Muscle of leg (tissue), 11 donors: Measurements from ENCODE around the gene DGKI. TPM values are rescaled to one million over a fixed set of nuclear protein-coding genes. Genes with fewer than 3 reads are reported as not detected.

ENCODE experiments used
- DNase-seq: peaks from one replicate; pipeline ENCODE4 v3.0.0; 2013
- H3K27ac ChIP-seq: one replicate; pipeline ENCODE4 v1.5.1; 2013; ENCODE audit warnings: mild to moderate bottlenecking, low read length, control low read depth
- H3K27me3 ChIP-seq: one replicate; pipeline ENCODE4 v1.6.1; 2013; ENCODE audit warnings: low read length; ENCODE audit not compliant: control insufficient read depth, insufficient read depth
- H3K36me3 ChIP-seq: one replicate; pipeline ENCODE4 v1.6.1; 2013; ENCODE audit warnings: low read length; ENCODE audit not compliant: control insufficient read depth, insufficient read depth
- H3K4me1 ChIP-seq: one replicate; pipeline ENCODE4 v1.6.1; 2013; ENCODE audit warnings: low read length; ENCODE audit not compliant: control insufficient read depth, insufficient read depth
- H3K4me3 ChIP-seq: one replicate; pipeline ENCODE4 v1.5.1; 2013; ENCODE audit warnings: low read length, control low read depth
- H3K9me3 ChIP-seq: replicated peaks from 2 replicates; pipeline ENCODE4 v1.6.1; 2013; ENCODE audit warnings: low read depth, low read length; ENCODE audit not compliant: control insufficient read depth
- WGBS: methylation state at CpG from one replicate; pipeline ENCODE4 v1.1.5; 2013; ENCODE audit warnings: missing lambda C conversion rate; ENCODE audit not compliant: insufficient coverage; 5-methylcytosine and 5-hydroxymethylcytosine counted together
- polyA plus RNA-seq, 8 donors: library from polyadenylated mRNA; unstranded; fragments of 120-200 nt; gene quantifications; one replicate each; pipeline versions ENCODE4 v1.2.1 to v1.2.3, GENCODE V29; 2013; ENCODE audit warnings: inconsistent platforms in 1 of 8, low replicate concordance in 1 of 8; ENCODE audit not compliant: insufficient read length in 8 of 8, insufficient read depth in 1 of 8
- total RNA-seq: library from RNA; stranded (reverse); fragments of 120-200 nt; gene quantifications from one replicate; pipeline ENCODE4 v1.2.4, GENCODE V29; 2013

DGKI gene
- total and polyA plus RNA-seq, 9 donors: 0.52 to 1.4 (median 0.70) TPM

DNA sequence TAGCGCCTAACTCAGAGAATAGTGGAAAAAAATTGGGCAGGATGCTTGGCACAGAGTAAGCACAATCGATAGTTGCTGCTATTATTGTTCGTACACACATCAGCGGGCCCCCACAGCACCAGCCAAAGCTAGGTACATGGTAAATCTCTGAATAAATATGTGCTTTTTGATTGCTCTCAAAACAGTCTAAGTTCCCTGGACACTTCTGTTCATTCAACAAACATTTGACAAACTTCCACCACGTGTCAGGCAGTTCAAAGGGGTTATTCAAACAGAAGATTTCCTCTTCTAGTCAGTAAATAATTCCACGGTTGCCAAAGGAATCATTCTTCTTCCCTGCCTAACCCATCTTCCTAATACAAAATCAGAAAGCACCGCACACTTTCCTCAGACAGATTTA is 150.8 kb downstream of the DGKI start:
- no peak for DNase-seq
- WGBS: 79% methylated on average over 4 of the region's 7 CpGs
- Histone ChIP-seq H3K36me3 (no peaks in the 10 kb centered on the region), H3K9me3 (no peaks in the 10 kb centered on the region), H3K4me1 (no peaks in the 10 kb centered on the region), H3K27me3 (no peaks in the 10 kb centered on the region), H3K27ac (no peak overlapping the region), H3K4me3 (no peak overlapping the region)

DNA sequence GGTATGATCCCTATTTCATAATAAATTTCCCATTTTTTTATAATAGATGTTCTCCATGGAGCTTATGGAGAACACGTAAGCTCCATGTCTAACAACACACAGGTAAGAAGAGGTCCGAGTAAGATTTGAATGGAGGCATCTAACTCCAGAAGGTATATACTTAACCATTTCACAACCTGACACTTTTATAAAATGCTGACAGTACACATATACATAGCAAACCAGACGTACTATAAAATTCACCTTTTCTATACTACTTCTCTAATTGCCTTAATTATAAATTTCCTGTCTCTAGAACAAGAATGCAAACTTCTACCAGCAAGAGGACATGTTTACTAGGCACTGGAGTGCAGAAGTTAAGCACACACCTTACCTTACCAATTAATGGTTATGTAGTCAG is 151.3 kb downstream of the DGKI start:
- Histone ChIP-seq H3K9me3 (no peaks in the 10 kb centered on the region), H3K4me1 (no peaks in the 10 kb centered on the region), H3K36me3 (no peaks in the 10 kb centered on the region), H3K4me3 (no peak overlapping the region), H3K27me3 (no peaks in the 10 kb centered on the region), H3K27ac (no peak overlapping the region)
- DNase-seq: no peak
- no CpG with 5 or more reads among the region's 3 CpGs for WGBS

DNA sequence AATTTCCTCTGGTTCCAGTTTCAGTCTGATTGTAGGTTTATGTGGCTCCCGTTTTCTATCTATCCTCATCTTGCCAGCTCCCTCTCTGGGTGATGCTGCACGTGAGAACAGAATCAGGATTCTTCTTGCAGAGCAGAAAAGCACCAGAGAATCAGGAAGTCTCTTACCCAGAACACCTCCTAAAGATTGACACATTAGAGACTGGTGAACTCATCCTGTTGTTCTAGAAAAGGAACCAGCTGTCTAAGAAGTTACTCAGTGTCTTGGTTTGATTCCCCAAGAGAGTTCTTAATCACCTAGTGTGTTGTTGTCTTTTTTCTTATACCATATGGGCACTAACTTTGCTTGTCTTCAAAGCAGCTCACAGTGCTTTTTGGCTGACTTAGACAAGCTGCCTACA is 152.4 kb downstream of the DGKI start:
- WGBS: no CpG with 5 or more reads among the region's 2 CpGs
- H3K9me3 ChIP-seq: no peaks in the 10 kb centered on the region
- no peaks in the 10 kb centered on the region for H3K4me1 ChIP-seq
- no peaks in the 10 kb centered on the region for H3K27me3 ChIP-seq
- H3K4me3 ChIP-seq: no peak overlapping the region
- no peak overlapping the region for H3K27ac ChIP-seq
- no peaks in the 10 kb centered on the region for H3K36me3 ChIP-seq
- no peak for DNase-seq

DNA sequence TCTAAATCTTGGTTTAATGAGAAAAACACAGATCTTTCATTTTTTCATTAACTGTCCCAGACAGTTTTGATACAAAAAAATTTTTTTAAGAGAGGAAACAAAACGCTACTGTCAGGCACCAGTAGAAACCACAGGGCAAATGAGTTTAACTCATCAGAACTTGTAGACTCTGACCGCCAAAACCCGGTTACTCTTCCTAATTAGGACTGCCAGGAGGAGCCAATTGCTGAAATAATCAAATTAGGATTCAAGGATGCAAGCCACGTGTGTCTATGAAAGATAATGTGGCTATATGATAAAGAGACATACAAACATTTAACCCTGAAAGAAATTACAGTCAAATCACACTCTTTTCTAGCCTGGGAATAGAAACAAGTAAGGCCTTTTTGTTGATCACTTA is 154.4 kb downstream of the DGKI start:
- DNase-seq: no peak
- 73% methylated on average over 2 of the region's 4 CpGs for WGBS
- no peaks in the 10 kb centered on the region for H3K9me3 ChIP-seq
- no peaks in the 10 kb centered on the region for H3K4me1 ChIP-seq
- H3K4me3 ChIP-seq: no peak overlapping the region
- no peaks in the 10 kb centered on the region for H3K36me3 ChIP-seq
- no peak overlapping the region for H3K27ac ChIP-seq
- H3K27me3 ChIP-seq: no peaks in the 10 kb centered on the region

DNA sequence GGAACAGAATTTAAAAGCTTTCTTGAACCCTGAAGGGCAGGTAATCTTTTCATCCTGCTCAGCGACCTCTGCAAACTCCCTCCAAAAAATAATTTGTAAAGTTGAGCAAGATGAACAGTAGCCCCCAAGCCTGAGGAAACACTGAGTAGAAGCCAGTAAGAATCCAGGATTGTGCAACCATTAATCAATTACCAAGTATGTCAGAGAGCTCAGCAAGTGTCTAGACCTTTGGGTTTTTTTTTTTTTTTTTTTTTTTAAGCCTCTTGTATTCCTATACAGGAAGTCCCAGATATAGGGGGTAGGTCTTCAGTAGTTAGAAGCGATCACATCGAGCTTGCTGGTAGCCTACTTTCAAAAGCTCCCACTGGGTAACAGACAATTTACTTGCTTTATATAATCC is 155.2 kb downstream of the DGKI start:
- no peak overlapping the region for H3K27ac ChIP-seq
- H3K27me3 ChIP-seq: no peaks in the 10 kb centered on the region
- no peak overlapping the region for H3K4me3 ChIP-seq
- no peaks in the 10 kb centered on the region for H3K36me3 ChIP-seq
- no peak for DNase-seq
- WGBS: no CpG with 5 or more reads among the region's 3 CpGs
- H3K4me1 ChIP-seq: no peaks in the 10 kb centered on the region
- H3K9me3 ChIP-seq: no peaks in the 10 kb centered on the region

DNA sequence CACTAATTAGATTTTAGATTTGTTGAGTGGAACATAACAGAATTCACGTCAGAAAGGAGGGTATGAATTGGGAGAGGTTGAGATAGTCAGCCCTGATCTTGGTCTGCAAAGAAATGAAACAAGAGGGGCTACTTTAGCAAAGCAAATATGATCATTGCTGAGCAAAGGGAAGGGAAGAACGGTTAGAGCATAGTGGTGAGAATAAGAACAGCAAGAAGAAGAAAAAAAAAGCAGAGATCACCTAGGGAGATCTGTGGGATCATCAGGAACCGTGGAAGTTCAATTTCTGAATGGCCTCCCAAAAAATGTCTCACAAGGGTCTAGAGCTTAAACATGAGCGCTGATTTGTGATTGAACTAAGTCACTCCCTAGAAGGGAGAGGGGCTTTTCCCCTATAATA is 156.1 kb downstream of the DGKI start:
- Histone ChIP-seq H3K27me3 (no peaks in the 10 kb centered on the region), H3K9me3 (no peaks in the 10 kb centered on the region), H3K36me3 (no peaks in the 10 kb centered on the region), H3K4me1 (no peaks in the 10 kb centered on the region), H3K27ac (no peak overlapping the region), H3K4me3 (no peak overlapping the region)
- 94% methylated on average over 2 of the region's 4 CpGs for WGBS
- no peak for DNase-seq

DNA sequence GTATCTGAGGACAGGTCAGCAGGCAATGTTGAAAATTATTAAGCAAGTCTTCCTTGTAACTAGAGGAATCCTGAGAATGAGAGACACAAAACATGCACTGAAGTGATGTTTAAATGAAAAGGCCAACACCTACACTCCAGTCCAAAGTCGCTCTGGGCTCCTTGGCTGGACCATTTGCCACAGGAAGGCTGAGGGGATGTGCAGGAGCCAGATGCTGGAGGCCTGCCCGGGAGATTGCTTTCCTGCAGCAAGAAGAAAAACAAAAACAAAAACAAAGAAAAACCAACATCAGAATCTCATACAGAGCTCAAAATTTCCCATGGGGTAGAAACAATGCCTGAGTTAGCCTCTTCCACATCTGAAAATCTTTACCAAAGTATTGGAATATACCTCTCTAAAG is 157.0 kb downstream of the DGKI start:
- no peak for DNase-seq
- no peak overlapping the region for H3K4me3 ChIP-seq
- no peaks in the 10 kb centered on the region for H3K4me1 ChIP-seq
- no peaks in the 10 kb centered on the region for H3K9me3 ChIP-seq
- H3K27me3 ChIP-seq: no peaks in the 10 kb centered on the region
- no peaks in the 10 kb centered on the region for H3K36me3 ChIP-seq
- no CpG with 5 or more reads among the region's 2 CpGs for WGBS
- H3K27ac ChIP-seq: no peak overlapping the region

DNA sequence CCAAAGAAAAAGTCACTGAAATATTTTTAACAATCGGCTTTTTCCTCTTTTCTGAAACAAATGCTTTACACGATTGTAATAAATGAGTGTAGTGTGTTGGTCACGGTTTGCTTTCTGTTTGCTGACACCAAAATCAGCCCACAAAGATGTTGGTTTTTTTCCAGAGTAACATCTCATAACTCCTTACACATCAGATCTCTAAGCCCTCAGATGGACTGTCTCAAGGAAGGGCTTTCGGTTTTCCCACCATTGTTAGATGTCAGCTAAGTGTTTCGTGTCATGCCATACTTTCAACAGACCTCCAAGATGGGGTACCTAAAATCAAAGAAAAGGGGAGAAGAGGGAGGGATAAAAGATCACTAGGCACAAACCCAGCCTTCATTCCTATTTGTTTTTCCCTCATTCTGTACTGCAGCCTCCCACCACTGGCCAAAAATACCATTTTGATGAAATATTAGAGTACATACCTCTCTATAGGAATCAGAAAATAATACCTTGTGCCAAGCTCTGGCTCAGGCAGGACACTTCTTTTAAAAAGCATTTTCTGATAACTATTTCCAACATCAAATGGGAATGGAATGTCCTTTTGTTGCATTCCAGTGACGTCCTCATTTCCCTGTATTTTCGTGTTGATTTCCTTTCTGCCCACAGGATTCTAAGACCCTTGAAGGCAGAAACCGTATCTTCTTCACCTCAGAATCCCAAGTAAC is 159.1 kb downstream of the DGKI start:
- no peak overlapping the region for H3K4me3 ChIP-seq
- H3K9me3 ChIP-seq: no peaks in the 10 kb centered on the region
- H3K4me1 ChIP-seq: no peaks in the 10 kb centered on the region
- no peaks in the 10 kb centered on the region for H3K36me3 ChIP-seq
- H3K27ac ChIP-seq: no peak overlapping the region
- DNase-seq: peak; percentile 15
- WGBS: no CpG with 5 or more reads among the region's 8 CpGs
- H3K27me3 ChIP-seq: no peaks in the 10 kb centered on the region

DNA sequence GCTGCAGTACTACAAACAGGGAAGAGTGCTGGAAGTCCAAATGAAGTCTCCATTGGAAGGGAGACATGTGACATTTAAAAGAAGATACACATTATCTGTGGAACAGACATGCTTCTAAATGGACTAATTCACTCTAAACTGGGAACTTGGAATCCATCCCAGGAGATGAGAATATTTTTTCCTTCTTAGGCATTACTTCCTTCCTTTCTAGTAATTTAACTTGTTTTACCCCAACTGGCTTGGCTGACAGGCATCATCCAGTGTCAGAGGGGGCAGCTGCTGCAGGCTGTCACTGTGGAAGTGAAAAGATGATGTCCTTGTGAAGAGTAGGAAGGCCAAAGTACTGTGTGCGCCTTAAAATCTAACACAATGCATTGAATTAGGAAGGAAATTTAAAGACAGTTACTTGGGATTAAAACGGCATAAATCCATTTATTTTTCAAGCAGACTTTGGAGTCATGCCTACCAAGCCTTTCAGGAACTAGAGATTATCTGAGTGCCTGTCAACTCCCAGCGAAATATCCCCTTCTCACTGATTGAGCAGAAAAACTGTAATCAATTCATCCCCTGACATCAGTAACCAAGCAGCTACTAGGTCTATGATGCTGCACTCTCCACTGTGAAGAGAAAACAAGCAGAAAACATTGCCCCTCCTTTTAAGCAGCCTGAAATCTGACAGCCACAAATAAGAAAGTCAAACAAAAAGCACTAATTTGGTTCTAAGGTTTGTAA is 161.2 kb downstream of the DGKI start:
- Histone ChIP-seq H3K27me3 (no peaks in the 10 kb centered on the region), H3K4me1 (no peaks in the 10 kb centered on the region), H3K4me3 (no peak overlapping the region), H3K9me3 (no peaks in the 10 kb centered on the region), H3K27ac (no peak overlapping the region), H3K36me3 (no peaks in the 10 kb centered on the region)
- whole genome bisulfite sequencing: 80% methylated on average over 1 of the region's 3 CpGs
- peak; percentile 30 for DNase-seq

DNA sequence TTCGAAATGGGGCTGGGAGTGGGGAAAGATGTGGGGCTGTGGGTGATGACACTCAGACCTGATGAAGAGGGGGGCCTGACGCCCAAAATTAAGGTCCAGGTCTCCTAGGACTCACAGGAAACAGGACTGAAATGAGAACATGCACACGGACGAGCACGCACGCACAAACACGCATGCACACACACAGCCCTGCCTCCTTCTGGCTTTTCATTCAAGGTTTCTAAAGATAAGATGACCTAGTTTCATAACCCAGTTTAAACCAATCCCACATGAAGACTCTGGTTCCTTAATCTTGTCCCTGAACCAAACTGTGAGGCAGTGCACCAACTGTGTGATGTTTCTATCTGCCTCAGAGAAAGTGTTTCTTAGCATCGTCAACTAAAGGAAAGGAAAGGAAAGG is 162.0 kb downstream of the DGKI start:
- 90% methylated on average over 8 of the region's 8 CpGs for WGBS
- no peak for DNase-seq
- Histone ChIP-seq H3K4me3 (no peak overlapping the region), H3K27ac (no peak overlapping the region), H3K27me3 (no peaks in the 10 kb centered on the region), H3K9me3 (no peaks in the 10 kb centered on the region), H3K4me1 (no peaks in the 10 kb centered on the region), H3K36me3 (no peaks in the 10 kb centered on the region)
